ENCODE results near the gene CPXM2.

- no peak for TF ChIP-seq CTCF (conservative IDR thresholded peaks at IDR 0.05 in 1 of 2, IDR thresholded peaks at IDR 0.05 in 1 of 2; ENCODE audit: low read depth in 1 of 2, low read length in 2 of 2)
- TF ChIP-seq EZH2 (IDR thresholded peaks at IDR 0.05; ENCODE audit: low read length, missing control alignments) = no peak
Observed at GRCh38 chr10:123847686-123848432, 43.7 kb downstream of the CPXM2 start.
